ENCODE data around the gene NRF1. TPM values are rescaled to one million over a fixed set of nuclear protein-coding genes. Genes with fewer than 3 reads are reported as not detected.

NRF1 gene
- total and polyA plus RNA-seq, 2 of the 8 experiments (the other 6 are each of a cell fraction or from before 2014, with no cell fraction given): 18.2 to 21.4 TPM

DNA sequence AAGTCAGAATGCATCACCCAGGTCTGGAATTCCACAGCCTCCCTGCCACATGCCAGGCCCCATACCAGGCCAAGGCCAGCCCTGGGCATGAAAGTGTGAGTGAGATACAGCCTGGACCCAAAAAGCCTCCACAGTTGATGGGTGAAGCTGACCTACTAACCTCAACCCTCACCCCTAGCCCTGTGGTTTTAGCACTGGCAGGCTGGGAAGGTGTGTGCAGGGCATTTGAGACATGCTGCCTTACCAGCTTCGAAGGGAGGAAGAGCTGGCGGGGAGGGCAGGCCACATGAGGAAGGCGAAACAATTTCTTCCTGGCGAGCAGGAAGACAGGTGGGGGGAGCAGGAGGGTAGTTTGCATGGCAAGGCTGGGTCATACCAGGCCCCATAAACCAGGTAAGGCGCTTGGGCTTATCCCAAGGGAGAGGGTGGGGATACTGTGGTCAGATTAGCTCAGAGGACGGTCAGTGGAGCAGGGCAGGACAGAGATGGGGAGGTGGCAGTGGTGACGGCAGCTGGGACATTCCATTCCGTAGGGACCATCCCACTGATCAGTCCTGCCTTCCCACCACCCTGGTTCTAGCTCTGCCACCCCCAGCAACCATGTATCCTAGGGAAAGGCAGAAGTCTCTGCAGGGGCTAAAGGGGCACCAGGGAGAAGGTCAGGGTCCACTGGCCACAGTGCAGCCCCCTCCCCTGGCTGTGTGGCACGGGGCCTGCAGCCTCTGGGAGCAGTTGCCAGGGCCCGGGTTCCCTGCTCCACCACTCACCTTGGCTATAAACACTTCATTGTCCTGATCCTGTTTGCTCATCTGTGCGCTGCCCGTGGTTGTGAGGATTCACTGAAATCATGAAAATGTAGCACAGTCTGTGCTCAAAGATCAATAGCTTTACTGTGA, 155.8 kb downstream of the NRF1 start (continued):
- no peak for TF ChIP-seq HDAC2 (IDR thresholded peaks at IDR 0.05; ENCODE audit: borderline replicate concordance in 1 of 2, low read depth in 2 of 2, low read length in 2 of 2)
- TF ChIP-seq ATF3 (IDR thresholded peaks at IDR 0.05; ENCODE audit: insufficient read depth, low read depth, low read length): no peak
- no peak for TF ChIP-seq SP1 (IDR thresholded peaks at IDR 0.05; ENCODE audit: low read depth, low read length)
- TF ChIP-seq MAFK (IDR thresholded peaks at IDR 0.05; ENCODE audit: low read depth, low read length): no peak
- no peak for TF ChIP-seq BCL11A (IDR thresholded peaks at IDR 0.05; ENCODE audit: low read depth in 2 of 2, low read length in 2 of 2)
- TF ChIP-seq, protein P1, sequence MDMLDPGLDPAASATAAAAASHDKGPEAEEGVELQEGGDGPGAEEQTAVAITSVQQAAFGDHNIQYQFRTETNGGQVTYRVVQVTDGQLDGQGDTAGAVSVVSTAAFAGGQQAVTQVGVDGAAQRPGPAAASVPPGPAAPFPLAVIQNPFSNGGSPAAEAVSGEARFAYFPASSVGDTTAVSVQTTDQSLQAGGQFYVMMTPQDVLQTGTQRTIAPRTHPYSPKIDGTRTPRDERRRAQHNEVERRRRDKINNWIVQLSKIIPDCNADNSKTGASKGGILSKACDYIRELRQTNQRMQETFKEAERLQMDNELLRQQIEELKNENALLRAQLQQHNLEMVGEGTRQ (IDR thresholded peaks at IDR 0.05; ENCODE audit: low read length): no peak
- TF ChIP-seq POU5F1 (IDR thresholded peaks at IDR 0.05; ENCODE audit: low read depth, low read length): no peak
- no peak for TF ChIP-seq RAD21 (IDR thresholded peaks at IDR 0.05 in 1 of 2, conservative IDR thresholded peaks at IDR 0.05 in 1 of 2; ENCODE audit: low read depth in 2 of 2, low read length in 2 of 2)
- TF ChIP-seq SP2 (IDR thresholded peaks at IDR 0.05; ENCODE audit: low read length): no peak
